ENCODE measurements around the gene KSR2.

KSR2 gene

DNA sequence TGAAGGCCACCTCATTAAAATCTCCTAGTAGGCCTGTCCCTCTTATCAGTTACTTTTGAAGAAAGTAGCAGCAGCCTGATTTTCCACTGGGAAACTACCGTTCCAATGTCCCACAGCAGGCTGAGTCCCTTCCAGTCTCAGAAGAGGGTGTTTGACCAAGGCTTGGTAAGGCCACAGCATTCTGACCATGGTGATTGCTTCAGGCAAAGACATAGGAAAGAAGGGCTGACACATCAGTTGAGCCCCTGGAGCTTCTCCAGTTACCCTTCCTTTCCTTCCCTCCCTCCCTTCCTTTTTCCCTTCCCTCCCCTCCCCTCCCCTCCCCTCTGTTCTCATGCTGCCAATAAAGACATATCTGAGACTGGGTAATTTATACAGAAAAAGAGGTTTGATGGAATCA lies 373.0 kb downstream of the KSR2 start:
- H3K27ac ChIP-seq (ENCODE audit: low read length), result no peak overlapping the region
- no peaks in the 10 kb centered on the region for H3K36me3 ChIP-seq (replicated peaks; ENCODE audit: low read depth, low read length)
- no peak overlapping the region for H2AFZ ChIP-seq (ENCODE audit: low read depth, low read length)
- no peaks in the 10 kb centered on the region for H3K4me1 ChIP-seq (ENCODE audit: low read length)
- H3K4me3 ChIP-seq (ENCODE audit: low read length), result no peak overlapping the region
- TF ChIP-seq, protein P1, sequence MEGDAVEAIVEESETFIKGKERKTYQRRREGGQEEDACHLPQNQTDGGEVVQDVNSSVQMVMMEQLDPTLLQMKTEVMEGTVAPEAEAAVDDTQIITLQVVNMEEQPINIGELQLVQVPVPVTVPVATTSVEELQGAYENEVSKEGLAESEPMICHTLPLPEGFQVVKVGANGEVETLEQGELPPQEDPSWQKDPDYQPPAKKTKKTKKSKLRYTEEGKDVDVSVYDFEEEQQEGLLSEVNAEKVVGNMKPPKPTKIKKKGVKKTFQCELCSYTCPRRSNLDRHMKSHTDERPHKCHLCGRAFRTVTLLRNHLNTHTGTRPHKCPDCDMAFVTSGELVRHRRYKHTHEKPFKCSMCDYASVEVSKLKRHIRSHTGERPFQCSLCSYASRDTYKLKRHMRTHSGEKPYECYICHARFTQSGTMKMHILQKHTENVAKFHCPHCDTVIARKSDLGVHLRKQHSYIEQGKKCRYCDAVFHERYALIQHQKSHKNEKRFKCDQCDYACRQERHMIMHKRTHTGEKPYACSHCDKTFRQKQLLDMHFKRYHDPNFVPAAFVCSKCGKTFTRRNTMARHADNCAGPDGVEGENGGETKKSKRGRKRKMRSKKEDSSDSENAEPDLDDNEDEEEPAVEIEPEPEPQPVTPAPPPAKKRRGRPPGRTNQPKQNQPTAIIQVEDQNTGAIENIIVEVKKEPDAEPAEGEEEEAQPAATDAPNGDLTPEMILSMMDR (IDR thresholded peaks at IDR 0.05; ENCODE audit: low read depth, low read length), result no peak
- peaks cover 11% of the 10 kb centered on the region; the same call in 1 of the 2 replicates for H3K27me3 ChIP-seq (ENCODE audit: low read depth, low read length)
- no peaks in the 10 kb centered on the region for H4K20me1 ChIP-seq (ENCODE audit: insufficient read depth, low read length)
- no peaks in the 10 kb centered on the region for H3K9me3 ChIP-seq (ENCODE audit: insufficient read depth, low read length)
- no peaks in the 10 kb centered on the region for H3K79me2 ChIP-seq (ENCODE audit: low read length)
- H3K4me2 ChIP-seq (ENCODE audit: low read length), result no peak overlapping the region
- no peak overlapping the region for H3K9ac ChIP-seq (ENCODE audit: low read length)

DNA sequence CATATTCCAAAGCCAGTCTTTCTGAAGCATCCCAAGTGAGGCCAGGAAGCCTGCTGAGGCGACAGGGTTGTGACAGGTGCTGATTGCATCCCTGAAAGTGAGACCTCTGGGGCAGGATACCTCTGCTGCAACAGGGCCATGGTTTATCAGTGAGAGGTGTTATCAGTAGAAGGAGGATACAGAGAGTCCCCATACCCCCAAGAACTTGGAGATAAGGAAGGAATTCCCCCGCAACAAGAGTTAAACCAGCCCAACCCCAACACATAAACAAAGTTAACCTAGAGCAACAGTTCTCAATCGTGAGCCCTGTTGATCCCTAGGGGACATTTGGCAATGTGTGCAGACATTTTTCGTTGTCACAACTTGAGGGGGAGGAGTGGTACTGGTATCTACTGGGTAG lies 374.3 kb downstream of the KSR2 start:
- Histone ChIP-seq H3K9ac (ENCODE audit: low read length) (no peak overlapping the region), H2AFZ (ENCODE audit: low read depth, low read length) (no peak overlapping the region), H3K4me2 (ENCODE audit: low read length) (no peak overlapping the region), H3K79me2 (ENCODE audit: low read length) (no peaks in the 10 kb centered on the region), H4K20me1 (ENCODE audit: insufficient read depth, low read length) (no peaks in the 10 kb centered on the region), H3K36me3 (replicated peaks; ENCODE audit: low read depth, low read length) (no peaks in the 10 kb centered on the region), H3K27me3 (ENCODE audit: low read depth, low read length) (peaks cover 14% of the 10 kb centered on the region), H3K9me3 (ENCODE audit: insufficient read depth, low read length) (no peaks in the 10 kb centered on the region), H3K4me1 (ENCODE audit: low read length) (no peaks in the 10 kb centered on the region), H3K4me3 (ENCODE audit: low read length) (no peak overlapping the region), H3K27ac (ENCODE audit: low read length) (no peak overlapping the region)
- no peak for TF ChIP-seq EZH2phosphoT487 (IDR thresholded peaks at IDR 0.05; ENCODE audit: low read depth)
- TF ChIP-seq, protein P1 (IDR thresholded peaks at IDR 0.05; ENCODE audit: low read depth, low read length), result no peak

DNA sequence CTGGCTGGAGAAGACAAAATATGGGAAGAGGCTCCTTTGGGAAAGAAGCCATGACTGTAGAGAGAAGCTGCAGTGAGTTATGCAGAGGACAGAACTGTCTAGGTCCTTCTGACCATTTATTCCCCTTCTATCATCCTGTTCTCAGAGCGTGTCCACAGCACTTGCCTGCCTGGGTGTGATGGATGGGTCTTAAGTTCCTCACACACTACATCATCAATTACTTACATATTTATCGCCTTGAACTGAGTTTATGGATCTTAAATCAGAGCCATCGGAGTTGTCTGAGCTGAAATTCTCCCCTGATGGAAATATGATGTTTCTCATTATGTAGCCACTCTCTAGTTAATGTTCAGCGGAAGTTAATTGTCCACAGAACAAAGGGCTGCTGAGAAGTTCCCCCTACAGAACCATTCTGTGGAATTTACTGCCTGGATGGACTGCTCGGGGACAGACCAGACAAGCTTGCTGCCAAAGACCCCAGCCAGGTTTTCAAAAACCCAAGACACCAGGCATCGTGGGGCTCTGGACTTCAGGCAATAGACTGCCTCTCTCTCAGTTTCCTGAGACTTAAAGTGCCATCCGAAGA lies 374.9 kb downstream of the KSR2 start:
- H3K27me3 ChIP-seq (ENCODE audit: low read depth, low read length), result peaks cover 15% of the 10 kb centered on the region
- H3K36me3 ChIP-seq (replicated peaks; ENCODE audit: low read depth, low read length), result no peaks in the 10 kb centered on the region
- no peak overlapping the region for H3K4me2 ChIP-seq (ENCODE audit: low read length)
- no peaks in the 10 kb centered on the region for H3K9me3 ChIP-seq (ENCODE audit: insufficient read depth, low read length)
- H2AFZ ChIP-seq (ENCODE audit: low read depth, low read length), result no peak overlapping the region
- no peak overlapping the region for H3K27ac ChIP-seq (ENCODE audit: low read length)
- H3K9ac ChIP-seq (ENCODE audit: low read length), result no peak overlapping the region
- no peak overlapping the region for H3K4me3 ChIP-seq (ENCODE audit: low read length)
- no peaks in the 10 kb centered on the region for H4K20me1 ChIP-seq (ENCODE audit: insufficient read depth, low read length)
- H3K4me1 ChIP-seq (ENCODE audit: low read length), result no peaks in the 10 kb centered on the region
- no peaks in the 10 kb centered on the region for H3K79me2 ChIP-seq (ENCODE audit: low read length)
- TF ChIP-seq, protein P1 (IDR thresholded peaks at IDR 0.05; ENCODE audit: low read depth, low read length), result no peak
- TF ChIP-seq EZH2phosphoT487 (IDR thresholded peaks at IDR 0.05; ENCODE audit: low read depth), result no peak

DNA sequence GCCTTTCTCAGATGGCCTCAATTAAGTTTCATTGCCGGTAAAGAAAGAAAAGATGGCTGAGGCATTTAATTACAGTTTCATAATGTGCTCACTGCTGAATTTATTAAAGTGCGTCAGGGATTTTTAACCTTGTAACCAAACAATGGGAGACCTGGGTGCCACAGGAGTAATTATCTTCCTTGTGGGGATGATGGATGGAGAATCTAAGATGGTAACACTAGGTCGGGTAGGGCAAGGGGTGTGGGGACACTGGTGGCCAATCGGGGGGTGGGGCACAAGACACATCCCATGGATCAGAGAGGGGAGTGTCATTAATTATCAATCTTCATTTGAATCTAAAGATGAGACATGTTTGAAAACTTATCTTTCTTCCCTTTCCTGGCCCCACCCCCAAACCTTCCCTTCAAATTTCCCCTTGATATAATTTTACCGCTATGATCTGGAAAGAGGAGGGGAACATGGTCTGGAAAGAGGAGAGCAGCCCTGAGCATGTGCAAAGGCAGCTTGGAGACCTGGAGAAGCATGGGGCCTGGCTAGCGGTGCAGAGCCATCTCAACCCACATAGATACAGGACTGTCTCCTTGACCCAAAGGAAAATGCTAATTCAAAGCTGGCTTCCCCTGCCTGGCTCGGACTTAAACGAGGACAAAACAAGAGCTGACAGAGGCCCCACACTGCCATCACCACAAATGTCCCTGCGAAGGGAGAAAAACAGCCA lies 376.0 kb downstream of the KSR2 start:
- Histone ChIP-seq H2AFZ (ENCODE audit: low read depth, low read length) (no peak overlapping the region), H3K4me3 (ENCODE audit: low read length) (no peak overlapping the region), H3K79me2 (ENCODE audit: low read length) (no peaks in the 10 kb centered on the region), H3K9ac (ENCODE audit: low read length) (no peak overlapping the region), H3K9me3 (ENCODE audit: insufficient read depth, low read length) (no peaks in the 10 kb centered on the region), H3K36me3 (replicated peaks; ENCODE audit: low read depth, low read length) (no peaks in the 10 kb centered on the region), H4K20me1 (ENCODE audit: insufficient read depth, low read length) (no peaks in the 10 kb centered on the region), H3K27me3 (ENCODE audit: low read depth, low read length) (peaks cover 15% of the 10 kb centered on the region), H3K27ac (ENCODE audit: low read length) (no peak overlapping the region), H3K4me1 (ENCODE audit: low read length) (no peaks in the 10 kb centered on the region), H3K4me2 (ENCODE audit: low read length) (no peak overlapping the region)
- TF ChIP-seq, protein P1 (IDR thresholded peaks at IDR 0.05; ENCODE audit: low read depth, low read length), result no peak
- no peak for TF ChIP-seq EZH2phosphoT487 (IDR thresholded peaks at IDR 0.05; ENCODE audit: low read depth)

Data from OCI-LY3 (cell line).